Stimulated activated CD4-positive, alpha-beta T cell treated with anti-CD3 and anti-CD28 coated beads, TNF-alpha, amount 100 ng/mL, for 24 hours (primary cell): ENCODE results near the gene PRKN.

ENCODE experiments used
- DNase-seq, 3 experiments: peaks; one replicate each; pipeline ENCODE4 v3.0.0-alpha.2; 2020; ENCODE audit warnings: low read depth in 3 of 3

Gene PRKN

GRCh38 chr6:161963181-161963580 lies 764.4 kb downstream of the PRKN start:
- no peak for DNase-seq

DNA sequence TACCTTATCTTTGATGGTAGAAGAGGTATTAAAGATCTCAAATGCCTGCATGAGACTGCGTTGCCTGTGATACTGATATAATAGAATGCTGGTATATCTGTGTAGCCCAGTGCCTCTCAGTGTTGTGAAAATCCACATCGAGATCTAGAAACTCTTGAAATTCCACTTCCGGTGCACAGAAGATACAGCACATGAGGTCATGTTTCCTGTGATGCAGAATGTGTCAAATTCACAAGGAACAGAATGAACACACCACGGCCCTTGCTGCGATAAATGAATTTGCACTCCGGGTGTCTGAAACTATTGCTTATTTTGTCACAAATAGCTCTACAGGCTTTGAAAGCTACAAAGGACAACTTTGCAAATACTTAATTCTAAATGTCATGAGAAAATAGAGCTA lies 765.8 kb downstream of the PRKN start:
- no peak for DNase-seq

- no peak for DNase-seq
These were observed 766.5 kb downstream of the PRKN start for GRCh38 chr6:161961046-161961445.

DNA sequence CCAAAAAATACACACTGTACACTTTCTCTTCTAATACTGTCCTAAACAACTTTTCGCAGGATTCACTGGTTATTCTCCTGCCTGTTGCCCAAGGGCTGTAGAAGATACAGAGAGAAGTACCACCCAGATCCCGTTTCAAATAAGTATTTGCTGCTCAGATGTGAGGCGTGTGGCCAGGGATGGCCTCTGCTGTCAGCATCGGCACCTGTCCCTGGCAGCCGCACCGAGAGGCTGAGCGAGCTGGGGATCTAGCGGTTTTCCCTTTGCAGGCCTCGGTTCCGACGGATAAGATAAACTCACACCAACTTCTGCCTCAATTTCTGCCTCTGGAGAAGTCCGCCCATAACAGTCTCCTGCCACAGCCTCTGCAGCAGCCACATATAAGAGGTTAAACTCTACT lies 768.5 kb downstream of the PRKN start:
- no peak for DNase-seq

GRCh38 chr6:161956082-161956481 lies 771.5 kb downstream of the PRKN start:
- no peak for DNase-seq

- DNase-seq: no peak
These were observed 772.8 kb downstream of the PRKN start for GRCh38 chr6:161954699-161955276.

GRCh38 chr6:161954077-161954476 lies 773.5 kb downstream of the PRKN start:
- DNase-seq: no peak

DNA sequence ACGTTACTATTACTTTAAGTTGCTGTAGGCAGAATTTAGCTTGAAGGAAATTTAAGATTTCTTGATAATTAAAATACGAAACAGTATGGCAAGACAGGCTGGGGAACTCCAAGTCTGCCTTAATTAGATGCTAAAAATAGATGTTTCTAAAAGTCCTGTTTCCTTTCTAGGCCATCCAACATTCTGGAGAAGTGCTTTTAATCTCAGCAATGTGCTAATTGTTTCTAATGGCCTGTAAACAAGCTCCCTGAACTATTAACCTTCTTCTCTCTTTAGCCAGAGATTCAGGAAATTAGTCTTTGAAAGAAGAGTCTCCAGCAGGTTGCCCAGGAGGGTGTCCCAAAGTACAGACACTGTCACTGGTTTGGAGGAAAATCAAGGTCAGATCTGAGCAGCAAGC lies 776.4 kb downstream of the PRKN start:
- DNase-seq: no peak

GRCh38 chr6:161949531-161949930 lies 778.0 kb downstream of the PRKN start:
- no peak for DNase-seq

GRCh38 chr6:161948462-161948861 lies 779.1 kb downstream of the PRKN start:
- DNase-seq: no peak

DNA sequence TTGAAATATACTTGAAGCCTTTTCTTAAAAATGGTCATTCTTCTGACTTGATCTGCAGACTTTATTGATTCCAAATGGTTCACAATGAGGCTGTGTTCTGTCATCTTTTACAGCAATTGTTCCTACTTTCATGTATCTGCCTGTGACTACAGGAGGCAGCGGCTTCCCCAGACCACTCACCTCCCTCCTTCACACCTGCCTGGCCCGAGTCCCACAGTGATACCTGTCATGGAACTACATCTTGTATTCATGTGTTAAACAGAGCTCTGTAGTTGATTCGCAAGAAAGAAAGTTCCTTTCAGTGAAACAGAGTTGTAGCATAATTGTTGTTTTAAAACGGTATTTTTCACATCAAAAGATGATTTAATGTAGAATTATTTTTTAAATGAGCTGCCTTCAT lies 780.2 kb downstream of the PRKN start:
- DNase-seq: no peak

GRCh38 chr6:161946461-161946860 lies 781.1 kb downstream of the PRKN start:
- no peak for DNase-seq

DNA sequence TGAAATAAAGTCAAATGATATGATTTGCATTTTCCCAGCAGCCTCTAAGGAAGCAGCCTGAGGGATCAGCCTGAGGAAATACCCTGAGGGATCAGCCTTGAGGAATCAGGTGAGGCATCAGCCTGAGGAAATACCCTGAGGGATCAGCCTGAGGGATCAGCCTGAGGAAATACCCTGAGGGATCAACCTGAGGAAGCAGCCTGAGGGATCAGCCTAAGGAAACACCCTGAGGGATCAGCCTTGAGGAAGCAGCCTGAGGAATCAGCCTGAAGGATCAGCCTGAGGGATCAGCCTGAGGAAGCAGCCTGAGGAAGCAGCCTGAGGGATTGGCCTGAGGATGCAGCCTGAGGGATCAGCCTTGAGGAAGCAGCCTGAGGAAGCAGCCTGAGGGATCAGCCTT lies 784.0 kb downstream of the PRKN start:
- no peak for DNase-seq

DNA sequence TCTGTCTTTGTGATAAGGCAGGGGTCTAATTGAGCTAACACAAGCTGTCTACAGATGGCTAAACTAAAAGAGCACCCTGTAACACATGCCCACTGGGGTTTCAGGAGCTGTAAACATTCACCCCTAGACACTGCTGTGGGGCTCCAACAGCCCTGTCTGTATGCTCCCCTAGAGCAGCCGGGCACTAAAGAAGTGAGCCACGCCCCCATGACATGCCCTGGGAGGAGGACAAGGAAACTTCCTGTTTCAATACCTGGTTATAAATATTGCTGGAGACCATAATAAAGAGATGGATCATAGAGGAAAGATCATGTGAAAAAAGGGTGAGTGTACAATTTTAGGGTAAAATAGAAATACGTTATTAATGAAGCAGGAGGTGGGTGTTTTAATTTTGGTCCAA lies 786.0 kb downstream of the PRKN start:
- no peak for DNase-seq

GRCh38 chr6:161940519-161940918 lies 787.0 kb downstream of the PRKN start:
- no peak for DNase-seq

GRCh38 chr6:161926324-161926723 lies 801.2 kb downstream of the PRKN start:
- DNase-seq: no peak

DNA sequence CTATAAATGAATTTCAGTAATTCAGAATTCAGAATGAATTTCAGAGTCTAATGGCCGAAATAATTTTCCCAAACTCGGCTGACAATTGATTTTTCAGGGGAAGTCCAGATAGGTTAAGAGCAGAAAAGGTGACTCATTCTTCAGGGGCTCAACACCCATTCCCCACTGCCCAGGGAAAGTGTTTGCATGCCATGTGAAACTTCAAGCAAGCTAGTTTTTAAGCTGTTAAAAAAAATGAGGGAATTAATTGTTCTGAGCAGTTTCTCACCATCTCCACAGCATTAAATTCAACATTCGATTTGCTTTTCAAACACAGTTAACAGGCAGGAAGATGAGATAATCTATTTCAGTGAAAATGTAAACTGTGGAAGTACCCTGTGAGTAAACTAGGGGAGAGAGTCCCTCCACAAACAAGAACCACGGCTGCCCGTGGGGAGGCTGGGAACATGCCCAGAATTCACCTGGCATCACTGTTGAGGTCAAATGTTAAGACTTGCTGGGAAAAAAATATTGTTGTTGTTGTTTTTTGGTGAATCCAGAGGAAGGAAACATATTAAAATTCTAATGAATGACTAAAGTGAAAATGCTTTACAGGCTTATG lies 803.0 kb downstream of the PRKN start:
- DNase-seq: no peak

DNA sequence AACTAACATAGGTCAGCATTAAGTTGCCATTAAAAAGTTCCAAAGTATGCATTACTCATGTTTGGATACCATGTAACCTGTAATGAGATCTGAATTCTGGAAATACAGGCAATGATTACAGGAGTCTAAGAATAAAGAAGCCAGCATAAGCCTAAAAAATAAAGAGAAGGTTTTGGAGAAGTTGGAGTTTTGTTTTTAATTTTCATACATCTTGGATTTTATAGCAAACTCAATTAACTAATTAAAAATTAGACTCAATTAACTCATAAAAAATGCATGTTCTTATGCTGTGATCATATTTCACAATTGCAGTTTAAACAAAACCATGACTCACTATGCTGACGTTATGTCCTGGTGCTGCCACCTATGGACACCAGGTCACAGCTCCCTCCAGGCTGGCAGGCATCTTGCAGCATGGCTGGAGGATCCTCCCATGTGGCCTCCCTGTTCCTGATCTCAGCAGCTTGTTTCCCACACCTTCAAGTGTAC lies 804.9 kb downstream of the PRKN start:
- DNase-seq: no peak

DNA sequence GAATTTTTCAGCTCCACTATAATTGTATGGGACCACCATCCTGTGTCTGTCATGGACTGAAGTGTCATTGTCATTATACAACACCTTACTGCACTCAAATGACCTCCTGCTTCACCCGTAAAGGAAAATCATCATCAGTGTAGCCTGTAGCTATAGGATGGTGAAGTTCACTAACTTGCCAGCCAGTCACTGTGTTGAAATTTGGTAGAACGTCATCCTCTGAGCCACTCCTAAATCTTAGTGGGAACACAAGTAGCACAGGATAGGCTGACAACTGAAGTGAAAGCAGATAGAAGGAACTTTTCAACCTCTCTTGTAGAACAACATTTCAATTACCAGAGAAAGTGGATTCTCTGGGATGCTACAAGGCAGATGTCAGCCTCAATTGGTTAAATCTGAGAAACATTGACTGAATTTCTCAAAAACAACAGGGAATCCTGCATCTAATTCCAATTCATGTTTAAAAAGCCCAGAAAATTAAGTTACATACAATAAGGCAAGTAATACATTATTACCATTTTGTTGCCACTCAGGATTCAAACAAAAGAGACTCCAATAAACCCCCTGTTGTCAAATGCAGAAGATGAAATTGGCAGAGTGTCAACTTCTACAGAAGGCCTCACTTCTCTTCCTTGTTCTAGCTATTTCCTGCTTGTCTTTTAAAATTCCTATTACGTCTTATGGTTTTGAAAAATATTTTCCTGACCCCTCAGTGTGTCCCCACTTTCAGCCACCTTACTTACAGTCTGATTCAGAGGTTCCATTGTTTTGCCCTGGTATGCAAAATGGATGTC lies 805.8 kb downstream of the PRKN start:
- no peak for DNase-seq

DNA sequence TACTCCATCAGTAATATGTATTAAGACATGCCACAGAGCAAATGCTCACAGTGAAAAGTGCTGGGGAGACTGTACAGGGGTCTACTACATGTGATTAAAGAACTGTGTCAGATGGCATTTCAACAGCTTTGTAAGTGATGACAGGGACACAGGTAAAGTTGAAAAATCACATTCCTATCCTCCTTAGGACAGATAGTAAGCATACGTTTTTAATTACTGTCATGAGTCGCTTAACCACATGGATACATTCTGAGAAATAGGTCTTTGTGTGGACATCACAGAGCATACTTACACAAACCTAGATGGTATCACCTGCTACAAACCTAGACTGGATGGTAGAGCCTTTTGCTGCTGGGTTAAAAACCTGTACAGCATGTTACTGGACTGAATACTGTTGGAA lies 807.9 kb downstream of the PRKN start:
- no peak for DNase-seq

DNA sequence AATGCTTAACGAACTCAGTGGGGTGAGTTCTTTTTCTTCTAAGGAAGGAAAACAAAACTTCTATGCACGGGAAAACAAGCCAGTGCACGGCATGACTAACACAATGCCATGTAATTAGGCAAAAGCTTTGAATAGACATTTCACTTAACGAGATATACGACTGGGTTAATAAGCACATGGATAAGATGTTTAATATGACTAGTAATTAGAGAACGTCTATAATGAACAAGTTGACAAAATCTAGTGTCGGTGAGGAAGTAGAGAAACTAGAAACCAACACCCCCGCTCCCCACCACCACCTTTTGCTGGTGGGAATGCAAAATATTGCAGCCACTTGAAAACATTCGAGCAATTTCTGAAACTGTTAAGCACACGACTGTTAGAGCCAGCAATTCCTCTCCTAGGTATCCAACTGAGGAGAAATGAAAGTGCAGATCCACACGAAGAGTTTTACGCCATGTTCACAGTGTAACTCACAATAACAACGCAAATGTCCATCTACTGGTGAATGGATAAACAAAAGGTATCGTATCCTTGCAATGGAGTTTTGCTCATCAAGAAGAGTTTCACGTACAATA lies 808.8 kb downstream of the PRKN start:
- DNase-seq: no peak

DNA sequence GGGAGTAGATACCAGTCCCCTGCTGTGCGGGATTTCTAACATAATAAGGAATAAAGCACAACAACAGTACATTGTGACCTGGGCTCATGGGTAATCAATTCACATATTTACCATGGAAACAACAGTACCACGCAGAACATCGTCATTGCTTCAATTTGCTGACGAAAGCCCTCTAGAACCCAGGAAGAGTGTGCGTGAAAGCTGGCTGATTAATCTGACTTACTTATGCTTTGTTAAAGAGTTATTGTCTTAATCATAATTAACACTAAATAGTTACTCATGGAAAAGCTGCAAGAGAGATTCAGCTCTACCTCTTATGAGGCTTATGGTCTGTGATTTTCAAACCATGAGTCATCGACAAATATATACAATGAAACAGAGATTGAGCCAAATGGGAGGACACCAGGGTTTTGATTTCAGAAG lies 809.4 kb downstream of the PRKN start:
- no peak for DNase-seq

DNA sequence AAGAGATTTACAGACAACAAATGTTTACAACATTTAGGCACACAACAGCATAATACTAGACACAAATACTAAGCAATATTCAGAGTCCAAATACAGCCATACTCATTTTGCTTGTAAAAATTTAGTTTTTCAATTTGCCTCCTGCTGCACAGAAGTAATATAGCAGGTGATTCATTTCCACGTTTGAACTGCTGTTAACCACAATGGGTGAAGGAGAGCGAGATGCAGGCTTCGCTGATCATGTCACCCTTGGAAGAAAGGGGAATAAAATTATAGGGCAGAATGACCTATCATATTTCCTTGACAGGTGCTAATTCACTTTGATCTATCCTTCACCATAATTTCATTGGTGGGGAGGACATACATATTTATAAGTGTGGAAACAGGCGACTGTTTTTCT lies 809.9 kb downstream of the PRKN start:
- DNase-seq: no peak
